Cardiac fibroblast (primary cell): ENCODE data around the gene GLIS1.
A peak's percentile ranks its signal among the peaks of the same experiment; 100 is the strongest.

Experiments used
- DNase-seq, 2 donors: peaks; one replicate each; pipeline versions ENCODE4 v3.0.0 to v3.0.0-alpha.2; 2010; ENCODE audit warnings: low read depth in 2 of 2
- H3K4me3 ChIP-seq, 2 donors: replicated peaks in 1 of 2; 1 replicate in 1 of 2; 2 replicates in 1 of 2; pipeline ENCODE4 v1.5.1; 2011; ENCODE audit warnings: low read depth in 2 of 2, low read length in 2 of 2, mild to moderate bottlenecking in 2 of 2, moderate library complexity in 1 of 2
- TF ChIP-seq, protein P1 (sequence below): IDR thresholded peaks from one replicate; pipeline ENCODE4 v1.5.1; 2011; ENCODE audit warnings: low read depth, mild to moderate bottlenecking, low read length, inconsistent platforms

Gene GLIS1

DNA sequence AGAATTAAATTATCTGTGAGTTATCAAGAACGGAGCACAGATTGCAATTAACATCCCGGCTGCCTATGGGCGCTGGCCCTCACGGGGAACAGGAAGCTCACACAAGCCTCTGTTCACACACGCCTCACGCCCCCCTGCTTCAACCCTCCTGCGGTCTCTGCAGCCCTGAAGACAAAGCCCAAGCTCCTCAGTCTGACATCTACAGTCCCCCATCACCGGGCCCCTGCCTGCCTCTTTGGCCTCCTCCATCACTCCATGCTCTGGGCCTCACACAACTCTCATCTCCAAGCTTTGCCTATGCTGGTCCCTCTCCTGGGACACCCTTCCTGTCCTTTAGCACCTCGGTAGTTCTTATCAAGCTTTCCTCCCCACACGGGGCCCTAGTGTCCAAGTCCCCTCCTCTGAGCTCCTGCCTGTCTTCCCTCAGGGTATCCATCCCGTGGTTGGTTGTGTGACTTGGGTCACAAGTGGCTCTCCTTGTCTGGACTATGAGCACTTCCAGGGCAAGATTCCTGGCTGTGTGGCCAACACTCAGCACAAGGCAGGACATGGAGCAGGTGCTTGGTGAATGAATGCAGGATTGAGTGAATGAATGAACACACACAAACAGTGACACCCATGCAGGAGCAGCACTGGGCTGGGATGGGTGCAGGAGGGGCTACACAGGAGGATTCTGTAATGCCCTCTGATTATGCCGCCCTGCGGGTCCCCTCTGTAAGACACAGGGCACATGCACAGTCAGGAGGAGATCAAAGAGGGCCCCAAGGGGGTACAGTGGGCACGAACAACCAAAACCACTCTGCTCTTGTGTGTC lies 163.6 kb downstream of the GLIS1 start:
- TF ChIP-seq, protein P1, sequence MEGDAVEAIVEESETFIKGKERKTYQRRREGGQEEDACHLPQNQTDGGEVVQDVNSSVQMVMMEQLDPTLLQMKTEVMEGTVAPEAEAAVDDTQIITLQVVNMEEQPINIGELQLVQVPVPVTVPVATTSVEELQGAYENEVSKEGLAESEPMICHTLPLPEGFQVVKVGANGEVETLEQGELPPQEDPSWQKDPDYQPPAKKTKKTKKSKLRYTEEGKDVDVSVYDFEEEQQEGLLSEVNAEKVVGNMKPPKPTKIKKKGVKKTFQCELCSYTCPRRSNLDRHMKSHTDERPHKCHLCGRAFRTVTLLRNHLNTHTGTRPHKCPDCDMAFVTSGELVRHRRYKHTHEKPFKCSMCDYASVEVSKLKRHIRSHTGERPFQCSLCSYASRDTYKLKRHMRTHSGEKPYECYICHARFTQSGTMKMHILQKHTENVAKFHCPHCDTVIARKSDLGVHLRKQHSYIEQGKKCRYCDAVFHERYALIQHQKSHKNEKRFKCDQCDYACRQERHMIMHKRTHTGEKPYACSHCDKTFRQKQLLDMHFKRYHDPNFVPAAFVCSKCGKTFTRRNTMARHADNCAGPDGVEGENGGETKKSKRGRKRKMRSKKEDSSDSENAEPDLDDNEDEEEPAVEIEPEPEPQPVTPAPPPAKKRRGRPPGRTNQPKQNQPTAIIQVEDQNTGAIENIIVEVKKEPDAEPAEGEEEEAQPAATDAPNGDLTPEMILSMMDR: no peak
- no peak overlapping the region for H3K4me3 ChIP-seq
- DNase-seq: no peak

GRCh38 chr1:53574621-53575020 lies 164.3 kb downstream of the GLIS1 start:
- no peak for DNase-seq
- TF ChIP-seq, protein P1: no peak
- no peak overlapping the region for H3K4me3 ChIP-seq

GRCh38 chr1:53573931-53574330 lies 165.0 kb downstream of the GLIS1 start:
- TF ChIP-seq, protein P1: no peak
- H3K4me3 ChIP-seq: no peak overlapping the region
- no peak for DNase-seq

DNA sequence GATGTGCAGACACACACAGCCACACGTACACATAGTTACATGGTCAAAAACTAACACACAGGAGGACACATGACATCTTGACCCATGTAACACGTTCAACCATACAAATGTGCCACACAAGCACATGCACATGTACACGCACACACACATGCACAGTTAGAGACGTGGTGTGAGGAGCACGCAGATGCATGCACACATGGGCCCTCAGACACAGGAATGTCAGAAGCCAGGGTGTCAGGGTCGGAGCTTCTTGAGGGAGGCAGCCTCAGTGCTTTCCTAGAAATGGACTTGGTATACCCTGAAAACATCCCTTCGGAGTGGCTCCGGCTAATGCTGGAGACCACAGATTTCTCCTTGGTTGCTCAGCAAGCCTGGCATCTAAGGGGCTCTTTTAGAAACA lies 165.4 kb downstream of the GLIS1 start:
- no peak for DNase-seq
- TF ChIP-seq, protein P1: no peak
- no peak overlapping the region for H3K4me3 ChIP-seq

GRCh38 chr1:53572815-53573173 lies 166.2 kb downstream of the GLIS1 start:
- DNase-seq: no peak
- H3K4me3 ChIP-seq: no peak overlapping the region
- TF ChIP-seq, protein P1: no peak

GRCh38 chr1:53572065-53572814 lies 166.7 kb downstream of the GLIS1 start:
- DNase-seq: peak; percentile 42 to 51
- H3K4me3 ChIP-seq: no peak overlapping the region
- TF ChIP-seq, protein P1: no peak
